GM21723 (cell line): ENCODE results near the gene HHAT.

Source experiments
- ATAC-seq: cut with Tn5 transposase; IDR thresholded peaks from one replicate; pipeline ENCODE4 v1.9.1; 2021; ENCODE audit warnings: mild to moderate bottlenecking, moderate library complexity; ENCODE audit not compliant: unreplicated experiment

The HHAT gene

DNA sequence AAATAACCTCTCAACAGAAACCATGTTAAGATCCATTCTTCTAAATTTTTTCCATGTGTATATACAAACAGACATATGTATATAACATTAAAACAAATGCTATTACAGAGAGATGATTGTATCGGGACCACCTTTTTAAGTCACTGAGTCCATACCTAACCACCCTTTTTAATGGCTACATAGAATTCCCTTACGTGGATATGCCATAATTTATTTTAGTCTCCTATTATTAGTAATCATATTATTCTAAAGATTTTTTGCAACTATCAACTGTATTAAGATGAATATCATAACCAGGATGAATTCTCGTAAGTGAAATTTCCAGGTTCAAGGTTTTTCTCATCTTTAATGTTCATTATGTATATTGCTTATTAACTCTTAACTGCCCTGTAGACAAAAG, 259.7 kb downstream of the HHAT start:
- no peak for ATAC-seq

DNA sequence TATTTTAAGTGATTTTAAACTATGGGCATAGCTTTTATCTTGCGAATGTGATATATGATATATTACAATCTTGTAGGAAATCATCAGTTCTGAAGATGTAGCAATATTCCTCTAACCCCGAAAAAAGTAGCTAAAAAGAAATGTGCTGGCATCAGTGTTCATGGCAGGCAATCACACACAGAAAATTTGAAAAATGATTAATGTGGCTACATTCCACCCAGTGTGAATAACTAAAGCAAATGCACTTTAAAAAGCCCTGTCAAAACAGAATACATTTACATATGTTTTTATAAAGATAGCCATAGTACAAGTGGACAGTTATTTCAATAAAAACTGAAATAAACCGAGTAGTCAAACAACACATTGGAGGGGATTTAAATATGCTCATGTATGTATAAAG, 260.2 kb downstream of the HHAT start:
- no peak for ATAC-seq

DNA sequence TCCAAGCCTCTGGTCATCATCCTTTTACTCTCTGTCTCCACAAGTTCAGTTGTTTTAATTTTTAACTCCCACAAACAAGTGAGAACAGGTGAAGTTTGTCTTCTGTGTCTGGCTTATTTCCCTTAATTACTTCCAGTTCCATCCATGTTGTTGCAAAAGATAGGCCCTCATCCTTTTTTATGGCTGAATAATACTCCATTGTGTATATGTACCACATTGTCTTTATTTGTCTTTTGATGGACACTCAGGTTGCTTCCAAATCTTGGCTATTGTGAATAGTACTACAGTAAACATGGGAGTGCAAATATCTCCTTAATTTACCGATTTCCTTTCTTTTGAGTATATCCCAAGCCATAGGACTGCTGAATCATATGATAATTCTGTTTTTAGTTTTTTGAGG, 262.5 kb downstream of the HHAT start:
- no peak for ATAC-seq

DNA sequence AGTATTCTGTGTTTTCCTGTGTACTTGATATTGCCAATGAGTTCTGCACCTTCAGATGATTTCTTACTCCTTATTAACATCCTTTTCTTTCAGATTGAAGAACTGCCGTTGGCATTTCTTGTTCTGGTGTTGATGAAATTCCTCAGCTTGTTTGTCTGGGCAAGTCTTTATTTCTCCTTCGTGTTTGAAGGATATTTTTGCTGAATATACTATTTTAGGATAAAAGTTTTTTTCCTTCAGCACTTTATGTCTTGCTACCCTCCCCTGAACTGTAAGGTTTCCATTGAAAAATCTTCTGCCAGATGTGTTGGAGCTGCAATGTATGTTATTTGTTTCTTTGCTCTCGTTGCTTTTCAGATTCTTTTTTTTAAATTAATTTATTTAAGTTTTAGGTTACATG, 265.9 kb downstream of the HHAT start:
- ATAC-seq: no peak

DNA sequence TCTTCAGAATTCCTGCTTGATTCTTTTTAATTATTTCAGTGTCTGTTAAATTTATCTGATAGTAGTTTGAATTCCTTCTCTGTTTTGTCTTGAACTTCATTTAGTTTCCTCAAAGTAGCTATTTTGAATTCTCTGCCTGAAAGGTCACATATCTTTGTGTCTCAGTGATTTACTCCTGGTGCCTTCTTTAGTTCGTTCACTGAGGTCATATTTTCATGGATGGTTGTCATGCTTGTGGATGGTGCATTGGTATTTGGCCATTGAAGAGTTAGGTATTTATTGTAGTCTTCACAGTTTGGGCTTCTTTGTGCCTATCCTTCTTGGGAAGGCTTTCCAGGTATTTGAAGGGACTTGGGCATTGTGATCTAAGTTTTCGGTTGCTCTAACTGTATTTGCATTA, 267.9 kb downstream of the HHAT start:
- no peak for ATAC-seq

DNA sequence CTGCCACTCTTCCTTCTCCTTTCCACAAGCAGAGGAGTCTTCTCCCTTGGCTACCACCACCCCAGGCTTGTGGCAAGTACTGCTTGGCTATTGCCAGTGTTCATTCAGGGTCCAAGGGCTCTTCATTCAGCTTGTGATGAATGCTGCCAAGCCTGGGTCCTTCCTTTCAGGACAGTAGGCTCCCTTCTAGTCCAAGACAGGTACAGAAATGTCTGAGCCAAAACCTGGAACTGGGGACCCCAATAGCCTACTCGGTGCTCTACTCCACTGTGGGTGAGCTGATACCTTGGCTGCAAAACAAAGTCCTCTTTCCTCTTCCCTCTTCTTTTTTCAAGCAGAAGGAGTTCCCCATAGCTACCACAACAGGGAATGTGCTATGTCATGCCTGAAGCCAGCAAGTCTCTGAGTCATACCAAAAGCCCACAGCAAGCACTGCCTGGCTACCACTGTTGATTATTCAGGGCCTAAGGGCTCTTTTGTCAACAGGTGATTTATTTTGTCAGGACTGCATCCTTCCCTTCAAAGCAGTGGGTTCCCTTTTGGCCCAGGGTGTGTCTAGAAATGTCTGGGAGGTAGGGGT, 268.9 kb downstream of the HHAT start:
- ATAC-seq: peak; percentile 95

DNA sequence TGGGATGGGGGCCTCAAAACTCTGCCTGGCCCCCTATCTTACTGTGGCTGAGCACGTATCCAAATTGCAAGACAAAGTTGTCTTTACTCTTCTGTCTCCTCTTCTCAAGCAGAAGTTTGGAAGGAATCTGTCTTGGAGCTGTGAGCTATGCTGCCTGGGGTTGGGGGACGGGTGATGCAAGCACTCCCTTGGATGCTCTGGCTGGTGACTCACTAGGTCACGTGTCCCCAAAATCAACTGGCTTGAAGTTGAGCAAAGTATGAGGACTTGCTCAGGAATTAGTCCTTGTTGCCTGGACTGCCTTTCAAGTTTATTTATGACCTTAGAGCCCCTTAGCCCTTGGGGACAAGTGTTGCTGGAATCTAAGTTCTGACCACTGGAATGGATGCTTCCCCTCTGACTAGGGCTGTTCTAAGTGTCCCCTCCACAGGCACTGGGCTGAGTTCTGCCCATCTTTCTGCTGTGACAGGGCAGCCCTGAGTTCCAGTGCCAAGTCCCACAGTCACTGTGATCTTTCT, 269.5 kb downstream of the HHAT start:
- peak; percentile 31 for ATAC-seq

DNA sequence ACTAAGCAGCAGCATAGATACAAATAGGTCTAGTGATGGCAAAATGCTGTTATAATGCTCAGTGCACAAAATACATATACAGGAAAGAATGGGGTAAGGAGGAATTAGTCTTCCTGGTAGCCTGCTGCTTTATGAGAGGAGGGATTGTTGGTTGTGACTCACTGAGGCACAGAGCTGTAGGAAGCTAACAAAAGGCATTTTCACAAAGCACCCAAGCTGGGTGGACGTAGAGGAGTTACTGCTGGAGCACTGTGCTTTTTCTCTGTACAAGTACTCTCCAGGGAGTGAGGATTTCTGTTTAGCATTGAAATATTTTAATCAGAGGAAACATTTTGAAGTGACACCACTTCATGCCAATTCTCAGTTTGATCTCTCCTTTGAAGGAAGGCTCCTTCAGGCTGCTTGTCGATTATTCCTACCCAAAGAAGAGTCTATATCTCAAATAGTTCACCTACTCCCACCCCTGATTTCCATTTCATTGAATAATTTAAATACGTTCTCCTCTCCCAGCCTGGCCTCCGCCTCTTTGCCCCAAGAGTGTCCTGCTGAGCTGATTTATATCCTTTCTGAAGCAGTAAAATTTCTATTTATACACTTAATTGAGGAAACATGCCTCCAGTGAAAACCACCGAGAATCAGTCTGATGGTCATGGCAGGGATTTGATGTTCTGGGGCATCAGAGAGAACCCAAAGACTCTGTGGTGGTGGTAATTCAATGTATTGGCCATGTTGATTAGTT, 271.9 kb downstream of the HHAT start:
- ATAC-seq: no peak

DNA sequence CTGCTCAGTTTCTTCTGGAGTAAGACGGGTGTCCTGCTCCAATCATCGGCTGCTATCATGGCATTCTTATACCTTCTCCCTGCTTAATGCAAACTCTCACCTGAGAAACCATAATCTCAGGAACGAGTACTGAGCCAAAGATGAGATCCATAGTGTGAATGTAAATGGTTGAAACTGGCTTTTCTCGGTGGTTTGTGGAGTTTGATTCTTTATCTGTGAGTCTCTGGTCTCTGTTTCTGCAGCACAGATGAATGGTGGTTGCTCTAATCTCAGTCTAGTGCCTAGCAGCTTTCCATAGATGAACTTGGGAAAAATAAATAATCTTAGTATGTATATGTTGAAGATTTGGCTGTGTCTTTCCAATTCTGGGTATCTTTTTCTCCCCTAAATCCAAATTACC, 274.4 kb downstream of the HHAT start:
- no peak for ATAC-seq

DNA sequence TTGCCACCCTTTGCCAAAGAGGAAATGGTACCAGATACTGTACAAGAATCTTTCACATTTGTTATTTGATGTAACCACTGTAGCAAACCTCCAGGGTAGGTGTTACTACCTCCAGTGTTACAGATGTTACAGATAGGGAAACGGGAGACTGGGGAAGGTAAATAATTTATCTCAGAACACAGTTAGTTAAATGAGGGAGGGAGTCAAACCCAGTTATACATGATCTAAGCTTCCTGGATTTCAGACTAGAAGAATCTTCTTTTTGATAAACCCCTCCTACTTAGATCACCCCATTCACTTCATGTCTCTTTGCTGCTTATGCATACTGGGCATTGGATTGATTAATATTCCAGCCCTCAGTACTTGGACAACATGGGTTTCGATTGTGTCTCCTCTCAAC, 276.4 kb downstream of the HHAT start:
- no peak for ATAC-seq

DNA sequence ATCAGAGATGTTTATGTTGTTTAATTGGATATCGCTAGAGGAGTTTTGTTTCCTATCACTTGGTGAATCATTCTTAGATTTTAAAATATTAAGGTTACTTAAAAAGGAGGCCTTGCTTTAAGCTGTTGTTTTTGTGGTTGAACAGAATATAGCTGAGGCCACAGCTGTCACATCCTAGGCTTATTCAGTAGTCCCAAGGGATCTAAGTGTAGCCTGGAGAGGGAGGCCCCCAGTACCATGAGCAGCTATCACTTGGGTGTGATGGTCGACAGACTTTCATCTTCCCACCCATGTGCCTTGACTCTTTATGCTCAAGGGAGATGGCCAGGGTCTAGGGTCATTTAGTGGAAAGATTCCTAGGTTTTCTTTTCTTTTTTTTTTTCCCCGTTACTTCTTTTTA, 278.7 kb downstream of the HHAT start:
- ATAC-seq: no peak

DNA sequence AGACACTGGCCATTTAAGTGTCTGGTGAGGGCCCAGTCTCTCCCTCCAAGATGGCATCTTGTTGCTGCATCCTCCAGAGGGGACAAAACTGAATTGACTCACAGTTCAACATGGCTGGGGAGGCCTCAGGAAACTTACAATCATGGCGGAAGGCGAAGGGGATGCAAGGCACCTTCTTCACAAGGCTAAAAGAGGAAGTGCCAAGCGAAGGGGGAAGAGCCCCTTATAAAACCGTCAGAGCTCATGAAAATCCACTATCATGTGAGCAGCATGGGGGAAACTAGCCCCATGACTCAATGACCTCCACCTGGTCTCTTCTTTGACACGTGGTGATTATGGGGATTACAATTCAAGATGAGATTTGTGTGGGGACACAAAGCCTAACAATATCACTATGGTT, 280.1 kb downstream of the HHAT start:
- ATAC-seq: no peak

DNA sequence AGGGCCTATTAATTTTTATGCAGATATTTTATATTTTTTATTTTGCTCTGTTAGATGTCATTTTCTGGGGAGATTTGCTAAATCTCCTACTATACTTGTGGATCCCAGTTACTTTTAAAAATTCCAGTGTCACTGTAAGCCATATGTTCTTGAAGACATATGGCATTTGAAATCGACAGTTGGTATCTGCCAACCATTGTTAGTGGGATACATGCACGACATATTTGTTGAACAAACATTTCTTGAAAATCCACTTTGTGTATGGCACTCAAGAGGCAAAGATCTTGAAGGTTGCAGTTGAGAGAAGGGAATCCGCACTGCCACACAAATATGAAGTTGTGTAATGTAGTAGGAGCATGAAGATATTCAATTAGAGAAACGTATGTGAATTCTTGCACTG, 287.7 kb downstream of the HHAT start:
- ATAC-seq: no peak

DNA sequence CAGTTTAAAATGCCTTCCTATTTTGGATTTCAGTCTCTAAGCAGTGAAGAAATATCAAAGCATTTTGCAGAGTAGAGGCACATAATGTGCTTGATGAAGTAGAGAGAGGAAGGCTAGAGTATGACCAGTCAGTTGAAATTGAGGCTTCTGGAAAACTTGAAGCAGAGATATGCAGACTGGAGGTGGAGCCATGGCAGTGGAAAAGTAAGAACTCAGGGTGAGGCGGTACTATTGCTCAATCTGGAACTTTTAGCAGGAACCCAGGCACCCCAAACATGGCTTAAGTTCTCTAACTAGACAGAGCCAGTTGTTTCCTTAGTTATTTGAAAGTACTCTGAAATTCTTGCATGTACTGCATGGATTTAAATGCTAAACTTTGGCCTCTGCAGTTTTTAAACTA, 288.6 kb downstream of the HHAT start:
- no peak for ATAC-seq

DNA sequence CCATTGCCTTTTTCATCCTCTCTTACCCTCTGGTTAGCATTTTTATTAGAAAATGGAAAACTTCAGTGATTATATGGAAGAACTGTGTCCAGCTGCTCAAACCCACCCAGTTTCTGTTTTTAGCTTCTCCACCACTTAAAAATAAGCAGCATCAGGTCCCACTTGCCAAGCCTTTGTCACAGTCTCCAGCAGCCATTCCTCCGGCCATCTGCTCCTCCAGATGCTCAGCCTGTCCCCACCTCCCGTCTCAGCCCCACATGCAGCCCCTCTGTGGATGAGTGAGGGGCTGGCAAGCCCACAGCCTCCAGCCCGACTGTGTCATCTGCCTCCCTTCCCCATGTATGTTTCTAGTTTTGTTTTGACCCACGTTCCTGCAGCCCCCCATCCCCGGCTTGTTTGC, 289.7 kb downstream of the HHAT start:
- ATAC-seq: no peak

DNA sequence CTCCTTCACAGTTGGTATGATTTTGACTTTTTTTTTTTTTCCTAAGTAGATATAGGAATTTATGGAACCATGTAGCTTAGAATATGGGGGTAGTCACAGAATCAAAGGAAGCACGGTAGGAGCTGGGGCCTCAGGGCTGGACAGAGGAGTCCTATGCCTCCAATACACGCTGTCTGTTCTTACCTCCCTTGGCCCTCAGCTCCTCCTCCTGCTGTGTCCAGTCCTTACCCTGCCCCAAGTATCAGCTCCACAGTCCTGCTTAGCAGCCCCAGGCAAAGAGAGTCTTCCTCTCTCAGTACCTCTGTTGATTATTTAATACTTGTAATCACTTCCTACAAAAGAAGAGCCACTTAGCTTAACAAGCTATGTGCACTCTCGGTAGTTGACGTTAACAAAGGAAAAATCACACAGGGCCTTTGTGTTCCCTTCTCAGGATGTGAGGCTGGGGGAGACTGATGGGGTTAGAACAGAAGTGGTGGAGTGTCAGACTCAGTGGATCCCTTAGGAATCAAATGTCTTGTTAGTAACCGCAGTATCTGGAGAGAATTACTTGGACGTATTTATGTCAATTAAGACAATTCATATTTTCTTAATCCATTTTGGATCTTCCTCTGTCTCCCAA, 292.3 kb downstream of the HHAT start:
- no peak for ATAC-seq

DNA sequence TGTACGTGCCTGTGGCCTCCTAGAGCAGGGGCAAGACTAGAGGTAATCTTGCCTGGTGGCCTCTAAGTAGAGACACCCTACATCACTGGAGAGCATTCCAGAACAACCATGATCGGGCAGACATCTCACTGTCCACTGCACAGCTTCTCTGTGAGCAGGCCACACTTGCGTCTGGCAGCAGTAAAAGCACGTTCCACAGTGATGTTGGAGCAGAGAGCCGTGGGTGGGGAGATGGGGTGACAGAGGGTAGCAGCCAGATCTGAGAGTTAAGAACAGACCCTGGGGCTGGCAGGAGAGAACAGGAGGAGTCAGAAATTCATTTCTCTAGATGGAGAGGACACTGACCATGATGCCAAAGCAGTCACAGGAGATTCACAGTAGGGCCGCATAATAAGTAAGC, 293.0 kb downstream of the HHAT start:
- ATAC-seq: no peak

DNA sequence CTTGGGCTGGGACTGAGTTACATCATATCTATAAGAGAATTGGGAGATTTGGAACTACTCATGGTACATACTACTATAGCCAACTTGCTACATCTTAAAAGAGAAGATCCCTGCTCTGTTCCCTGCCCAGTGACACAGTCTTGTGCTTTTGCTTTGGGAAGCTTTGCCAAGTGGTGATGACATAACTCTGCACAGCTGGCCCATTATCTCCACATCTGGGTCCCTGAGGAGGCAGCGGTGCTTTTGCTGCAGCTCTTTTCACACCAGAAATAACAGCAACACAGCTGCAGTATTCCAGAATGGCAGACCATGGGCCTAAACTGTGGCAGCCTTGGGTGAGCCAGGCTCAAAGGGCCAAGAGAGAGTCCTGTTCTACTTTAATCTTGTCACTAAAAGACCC, 296.0 kb downstream of the HHAT start:
- ATAC-seq: no peak

DNA sequence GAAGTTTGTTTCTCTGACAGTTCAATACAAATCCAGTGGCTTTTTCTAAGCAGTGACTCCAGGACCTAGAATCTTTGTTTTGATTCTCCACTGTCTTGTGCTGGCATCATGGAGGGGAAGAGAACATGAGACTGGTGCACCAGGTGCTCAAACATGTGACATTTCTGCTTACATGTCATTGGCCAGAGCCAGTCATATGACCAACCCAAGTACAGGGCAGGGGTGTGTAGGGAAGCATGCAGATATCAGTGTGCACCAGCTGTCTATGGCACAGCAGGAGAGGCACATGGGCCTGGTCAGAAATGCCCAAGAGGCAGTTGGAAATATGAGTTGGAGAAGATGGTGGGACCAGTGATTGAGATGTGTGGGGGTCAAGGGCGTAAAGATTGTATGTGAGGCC, 297.0 kb downstream of the HHAT start:
- ATAC-seq: no peak

DNA sequence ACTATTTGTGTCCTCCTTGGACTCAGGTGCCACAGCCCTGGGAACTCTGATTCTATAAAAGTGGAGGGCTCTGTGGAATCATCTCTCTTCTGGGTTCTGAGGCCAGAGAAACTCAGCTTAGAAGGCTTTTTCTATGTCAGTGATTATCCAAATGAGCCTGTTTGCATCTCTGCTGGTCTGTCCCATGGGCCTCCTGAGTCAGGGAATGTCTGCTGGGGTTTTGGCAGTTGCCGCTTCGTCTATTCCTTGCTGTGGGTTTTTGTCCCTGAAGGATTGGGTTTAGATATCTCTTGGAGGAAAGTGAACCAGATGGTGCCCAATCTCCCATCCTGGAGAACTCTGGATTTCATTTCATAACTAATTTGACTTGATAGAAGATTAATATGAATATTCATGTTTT, 297.6 kb downstream of the HHAT start:
- no peak for ATAC-seq

DNA sequence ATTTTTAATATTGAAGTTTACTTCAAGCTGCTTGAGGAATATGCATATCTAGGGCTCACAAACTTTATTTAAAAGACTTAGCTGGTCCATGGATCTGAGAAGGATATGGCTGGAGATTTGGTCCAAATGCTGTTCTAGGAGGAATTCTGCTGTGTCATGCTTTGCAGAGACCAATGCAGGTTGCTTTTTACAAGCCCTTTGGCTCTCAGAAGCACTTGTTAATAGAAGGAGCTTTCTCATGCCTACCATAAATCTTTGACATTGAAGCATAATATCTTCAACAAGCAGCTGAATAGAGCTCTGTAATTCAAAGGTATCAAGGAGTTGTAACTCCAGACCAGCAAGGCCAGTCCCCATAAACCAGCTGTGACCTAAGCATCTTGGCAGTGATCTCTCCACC, 299.1 kb downstream of the HHAT start:
- ATAC-seq: no peak

DNA sequence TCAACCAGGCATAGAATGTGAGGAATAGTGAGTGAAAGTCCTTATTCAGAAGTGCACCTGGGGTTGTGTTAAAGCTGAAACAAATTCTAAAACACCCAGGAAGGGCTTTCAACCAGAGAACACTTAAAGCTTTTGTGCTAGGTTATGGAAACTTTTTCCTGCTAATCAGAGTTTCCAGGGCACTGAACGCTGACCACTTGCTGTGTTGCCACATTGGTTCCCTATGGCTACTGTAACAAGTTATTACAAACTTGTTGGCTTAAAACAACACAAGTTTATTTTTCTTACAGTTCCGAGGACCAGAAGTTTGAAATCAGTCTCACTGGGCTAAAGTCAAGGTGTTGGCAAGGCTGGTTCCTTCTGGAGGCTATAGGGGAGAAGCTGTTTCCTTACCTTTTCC, 300.6 kb downstream of the HHAT start:
- no peak for ATAC-seq
